ENCODE data around the gene ZBTB42.
"Not testable (repeated sequence)": the region's sequence is repeated elsewhere in the genome, so short reads cannot be mapped to it uniquely, and the experiment has no call there.

Gene ZBTB42

DNA sequence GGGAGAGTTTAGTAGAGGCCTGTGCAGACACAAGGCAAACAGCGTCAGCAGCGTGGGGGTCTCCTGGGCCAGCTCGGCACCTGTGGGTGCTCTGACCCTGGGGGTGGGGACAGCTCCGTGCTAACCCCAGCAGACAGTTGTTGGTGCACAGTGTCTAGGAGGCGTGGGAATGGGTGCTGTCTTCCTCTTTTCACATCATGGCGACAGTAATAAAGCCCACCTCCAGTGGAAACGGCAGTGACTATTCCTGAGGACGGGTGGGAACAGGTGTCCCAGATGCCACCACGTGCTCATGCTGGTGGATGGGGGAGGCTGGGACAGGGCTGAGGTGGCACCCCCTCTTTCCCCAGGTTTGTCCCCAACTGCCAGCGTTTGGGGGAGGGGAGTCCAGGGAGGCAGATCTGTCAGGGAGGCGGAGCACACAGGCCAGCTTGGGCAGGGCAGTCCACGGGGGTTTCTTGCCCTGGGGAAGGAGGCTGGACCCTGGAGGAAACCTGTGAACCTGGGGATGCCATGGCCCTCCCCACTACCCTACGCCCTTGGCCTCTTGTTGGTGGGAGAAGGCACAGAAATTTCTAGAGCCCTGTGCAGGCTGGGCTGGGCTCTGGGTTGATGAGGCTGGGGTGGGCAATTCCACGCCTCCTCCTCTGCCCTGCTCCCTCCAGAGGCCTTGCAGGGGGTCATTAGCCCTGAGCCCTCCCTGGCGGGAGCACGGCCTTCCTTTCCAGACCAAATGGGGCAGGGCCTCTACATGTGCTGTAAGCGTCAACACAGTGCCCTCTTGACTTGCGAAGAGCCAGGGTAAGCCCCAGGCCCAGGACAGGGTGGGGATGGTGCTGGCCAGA is 3.8 kb downstream of the ZBTB42 start:
- DNase-seq (ENCODE audit: extremely low spot score, insufficient read length, low read depth) (no peak), FAIRE-seq (no peak)

DNA sequence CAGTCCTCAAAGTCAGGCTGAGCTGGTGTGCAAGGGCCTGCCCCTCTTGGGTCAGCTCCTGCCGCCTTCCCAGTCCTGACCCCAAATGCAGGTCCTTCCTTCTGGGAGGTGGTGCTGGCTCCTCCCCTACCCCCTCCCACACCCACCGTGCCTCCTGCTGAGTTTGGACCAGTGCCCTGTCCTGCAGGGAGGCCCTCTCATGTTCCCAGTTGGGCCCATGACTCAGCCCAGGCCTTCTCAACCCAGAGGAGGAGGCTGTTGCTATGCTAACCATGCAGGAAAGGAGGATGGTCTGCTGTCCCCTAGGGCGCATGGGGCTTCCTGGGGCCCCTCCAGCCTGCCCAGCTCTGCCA is 4.4 kb downstream of the ZBTB42 start:
- FAIRE-seq: no peak
- no peak for DNase-seq (ENCODE audit: extremely low spot score, insufficient read length, low read depth)

DNA sequence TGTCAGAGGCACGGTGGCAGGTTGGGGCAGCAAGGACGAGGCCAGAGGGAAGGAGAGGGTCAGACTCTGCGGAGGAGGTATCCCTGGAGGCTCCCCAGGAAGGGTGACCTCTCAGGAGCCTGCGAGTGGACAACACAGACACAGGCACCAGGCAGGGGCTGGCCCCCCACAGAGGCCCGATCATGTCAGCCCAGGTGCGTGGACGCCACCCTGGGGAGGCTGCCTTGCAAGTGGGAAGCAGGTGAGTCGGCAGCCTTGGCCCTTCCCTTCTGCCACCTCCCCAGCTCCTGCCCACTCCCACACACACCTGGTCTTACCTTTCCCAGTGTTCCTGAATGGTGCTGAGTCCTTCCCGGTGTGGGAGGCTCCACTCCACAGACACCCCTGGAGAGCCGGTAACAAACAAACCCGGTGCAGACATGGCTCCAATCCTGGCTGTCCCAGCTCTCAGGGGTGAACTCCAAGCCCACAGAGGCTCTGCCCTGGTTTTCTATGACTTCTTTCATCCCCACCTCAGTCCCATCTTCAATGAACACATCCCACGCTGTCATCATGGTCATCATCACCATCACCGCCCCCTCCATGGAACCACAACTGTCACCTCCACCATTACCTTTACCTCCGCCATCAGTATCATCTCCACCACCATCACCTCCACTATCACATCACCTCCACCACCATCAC is 5.2 kb downstream of the ZBTB42 start:
- FAIRE-seq: no peak
- no peak for DNase-seq (ENCODE audit: extremely low spot score, insufficient read length, low read depth)

DNA sequence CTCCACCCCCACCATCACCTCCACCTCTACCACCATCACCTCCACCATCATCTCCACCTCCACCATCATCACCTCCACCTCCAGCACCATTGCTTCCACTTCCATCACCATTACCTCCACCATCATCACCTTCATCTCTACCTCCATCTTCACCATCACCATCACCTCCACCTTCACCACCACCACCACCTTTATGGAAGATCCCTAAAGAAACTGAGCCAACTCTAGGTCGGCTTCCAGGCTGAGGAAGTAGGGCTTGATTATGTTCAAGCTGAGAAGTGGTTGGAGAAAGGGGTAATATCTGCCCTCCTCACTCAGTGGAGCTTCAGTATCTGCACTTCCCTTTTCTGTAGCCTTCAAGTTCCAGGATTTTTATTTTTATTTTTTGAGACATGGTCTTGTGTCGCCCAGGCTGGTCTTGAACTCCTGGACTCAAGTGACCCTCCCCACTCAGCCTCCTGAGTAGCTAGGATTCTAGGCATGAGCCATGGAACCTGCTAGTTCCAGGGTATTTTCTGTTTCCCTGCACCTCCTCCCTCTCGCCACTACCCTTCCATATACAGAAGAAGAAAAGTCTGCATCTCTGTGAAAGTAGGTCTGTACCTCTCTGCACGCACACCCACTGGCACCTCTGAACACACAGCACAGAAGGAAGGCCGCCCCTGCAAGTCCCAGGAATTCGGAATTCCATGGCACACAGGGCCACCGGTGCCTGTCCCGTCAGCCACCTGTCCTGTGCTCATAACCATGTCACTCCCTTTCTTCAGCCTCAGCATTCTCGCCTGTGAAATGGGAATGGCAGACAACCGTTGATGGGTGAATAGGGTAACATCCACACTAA is 5.9 kb downstream of the ZBTB42 start:
- FAIRE-seq (no peak), DNase-seq (ENCODE audit: extremely low spot score, insufficient read length, low read depth) (no peak)

DNA sequence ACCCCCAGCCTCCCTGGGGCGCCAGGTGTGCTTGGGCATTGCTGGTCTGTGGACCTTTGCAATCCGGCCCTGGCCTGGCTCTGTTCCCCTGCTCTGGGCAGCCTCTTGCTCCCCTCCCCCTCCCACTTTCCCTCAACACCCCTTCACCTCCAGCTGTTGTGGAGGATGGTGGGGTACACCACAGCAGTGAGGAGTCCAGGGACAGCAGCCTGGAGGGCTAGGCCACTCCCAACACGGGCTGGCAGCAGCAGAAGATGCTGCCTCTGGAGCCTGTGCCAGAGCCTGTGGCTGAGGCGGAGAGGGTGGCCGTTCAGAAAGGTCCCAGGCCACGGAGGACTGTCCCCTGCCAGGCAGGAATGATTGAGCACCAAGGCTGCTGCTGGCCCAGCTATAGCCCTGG is 7.6 kb downstream of the ZBTB42 start:
- DNase-seq (ENCODE audit: extremely low spot score, insufficient read length, low read depth): no peak

DNA sequence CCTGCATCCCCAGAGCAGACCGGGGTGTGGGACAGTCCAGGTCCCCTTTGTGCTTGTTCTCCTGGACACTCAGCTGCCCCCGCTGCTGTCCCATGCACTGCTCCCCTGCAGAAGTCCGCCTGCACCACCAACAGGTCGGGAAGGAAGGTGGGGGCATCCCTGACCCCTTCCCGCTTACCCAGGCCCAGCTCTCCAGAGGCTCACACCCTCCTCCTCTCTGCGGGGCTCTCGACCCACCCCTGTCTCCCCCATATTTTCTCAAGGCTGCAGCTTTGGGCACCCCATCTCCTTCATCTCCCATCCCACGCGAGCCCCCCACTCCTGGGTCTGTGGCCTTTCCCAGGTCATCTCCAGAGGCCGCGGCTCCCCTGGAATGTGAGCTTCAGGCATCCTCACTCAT is 9.4 kb downstream of the ZBTB42 start:
- DNase-seq (ENCODE audit: extremely low spot score, insufficient read length, low read depth) (no peak), FAIRE-seq (no peak)

More for the DNA sequence above, 7.6 kb downstream of the ZBTB42 start:
- no peak for FAIRE-seq

DNA sequence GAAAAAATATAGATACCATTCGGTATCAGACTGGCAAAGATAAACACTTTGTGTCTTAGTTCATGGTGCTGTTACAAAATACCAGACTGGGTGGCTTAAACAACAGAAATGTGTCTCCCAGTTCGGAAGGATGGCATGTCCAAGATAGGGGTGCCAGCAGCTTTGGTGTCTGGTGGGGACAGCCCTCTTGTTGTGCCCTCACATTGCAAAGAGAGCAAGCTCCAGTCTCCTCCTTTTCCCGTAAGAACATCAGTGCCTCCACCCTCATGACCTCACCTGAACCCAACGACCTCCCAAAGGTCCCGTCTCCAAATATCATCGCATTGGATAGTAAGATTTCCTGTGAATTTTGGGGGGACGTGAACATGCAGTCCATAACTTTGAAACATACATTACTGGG is 12.4 kb downstream of the ZBTB42 start:
- no peak for DNase-seq (ENCODE audit: extremely low spot score, insufficient read length, low read depth)
- FAIRE-seq: no peak

DNA sequence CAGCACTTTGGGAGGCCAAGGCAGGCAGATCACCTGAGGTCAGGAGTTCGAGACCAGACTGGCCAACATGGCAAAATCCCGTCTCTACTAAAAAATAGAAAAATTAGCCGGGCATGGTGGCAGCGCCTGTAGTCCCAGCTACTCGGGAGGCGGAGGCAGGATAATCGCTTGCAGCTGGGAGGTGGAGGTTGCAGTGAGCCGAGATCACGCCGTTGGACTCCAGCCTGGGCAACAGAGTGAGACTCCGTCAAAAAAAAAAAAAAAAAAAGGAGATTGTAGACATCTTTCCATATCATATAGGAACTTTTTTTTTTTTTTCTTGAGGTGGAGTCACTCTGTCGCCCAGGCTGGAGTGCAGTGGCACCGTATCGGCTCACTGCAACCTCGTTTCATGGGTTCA is 13.8 kb downstream of the ZBTB42 start:
- FAIRE-seq; DNase-seq (ENCODE audit: extremely low spot score, insufficient read length, low read depth): not testable (repeated sequence)

DNA sequence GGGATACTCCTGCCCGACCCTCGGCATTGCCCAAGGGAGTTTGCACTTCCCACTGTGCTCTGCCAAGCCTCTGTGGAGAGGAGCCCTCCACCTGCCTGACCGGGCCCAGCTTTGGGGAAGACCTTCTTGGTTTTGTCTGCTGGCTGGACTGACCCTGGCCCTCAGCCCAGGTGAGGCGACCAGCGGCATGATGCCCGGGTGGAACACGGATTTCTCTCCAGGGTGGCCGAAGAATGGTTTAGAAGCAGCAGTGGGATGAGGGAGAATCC is 15.6 kb downstream of the ZBTB42 start:
- FAIRE-seq (no peak), DNase-seq (ENCODE audit: extremely low spot score, insufficient read length, low read depth) (no peak)

DNA sequence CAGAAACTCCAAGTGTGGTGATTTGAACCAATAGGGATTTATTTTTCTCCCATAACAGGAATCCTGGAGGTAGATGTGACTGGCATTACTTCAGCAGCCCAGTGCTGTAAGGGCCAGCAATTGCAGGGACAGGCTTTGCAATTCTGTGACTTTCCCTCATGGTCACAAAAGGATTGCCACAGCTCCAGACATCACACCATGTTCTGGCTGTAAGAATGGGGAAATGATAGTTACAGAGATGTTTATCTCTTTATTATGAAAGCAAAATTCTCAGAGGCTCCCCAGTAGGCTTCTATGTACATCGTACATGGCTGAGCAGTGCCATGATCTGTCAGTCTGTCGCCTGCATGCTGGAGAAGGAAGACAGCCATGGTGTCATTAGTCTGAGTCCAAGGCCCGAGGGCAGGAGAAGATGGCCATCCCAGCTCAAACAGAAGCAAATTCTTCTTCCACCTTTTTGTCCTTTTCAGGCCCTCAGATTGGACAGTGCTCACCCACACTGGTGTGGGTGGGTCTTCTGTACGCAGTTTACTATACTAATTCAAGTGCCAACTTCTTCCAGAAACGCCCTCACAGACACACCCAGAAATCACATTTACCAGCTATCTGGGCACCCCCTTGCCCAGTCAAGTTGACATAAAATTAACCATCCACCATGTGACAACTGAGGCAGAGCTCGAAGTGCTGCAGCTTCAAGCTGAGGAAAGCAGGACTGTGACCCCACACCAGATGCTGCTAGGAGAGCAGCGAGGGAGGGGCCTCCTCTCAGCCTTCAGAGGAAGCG is 17.2 kb downstream of the ZBTB42 start:
- DNase-seq (ENCODE audit: extremely low spot score, insufficient read length, low read depth): no peak
- FAIRE-seq: no peak

DNA sequence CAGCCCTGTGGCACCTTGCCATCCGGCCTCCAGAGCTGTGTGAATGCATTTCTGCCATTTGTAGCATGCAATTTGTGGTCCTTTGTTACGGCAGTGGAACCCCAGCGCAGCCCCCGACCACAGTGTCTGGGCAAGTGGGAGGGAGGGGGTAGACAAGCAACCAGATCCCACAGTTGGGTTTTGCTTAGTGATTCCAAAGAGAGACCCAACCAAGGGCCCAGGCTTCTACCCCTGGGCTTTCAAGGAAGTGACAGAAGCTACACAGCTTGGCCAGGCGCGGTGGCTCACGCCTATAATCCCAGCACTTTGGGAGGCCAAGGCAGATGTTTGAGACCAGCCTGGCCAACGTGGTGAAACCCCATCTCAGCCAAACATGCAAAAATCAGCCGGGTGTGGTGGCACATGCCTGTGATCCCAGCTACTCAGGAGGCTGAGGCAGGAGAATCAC is 17.8 kb downstream of the ZBTB42 start:
- DNase-seq (ENCODE audit: extremely low spot score, insufficient read length, low read depth) (no peak), FAIRE-seq (no peak)

DNA sequence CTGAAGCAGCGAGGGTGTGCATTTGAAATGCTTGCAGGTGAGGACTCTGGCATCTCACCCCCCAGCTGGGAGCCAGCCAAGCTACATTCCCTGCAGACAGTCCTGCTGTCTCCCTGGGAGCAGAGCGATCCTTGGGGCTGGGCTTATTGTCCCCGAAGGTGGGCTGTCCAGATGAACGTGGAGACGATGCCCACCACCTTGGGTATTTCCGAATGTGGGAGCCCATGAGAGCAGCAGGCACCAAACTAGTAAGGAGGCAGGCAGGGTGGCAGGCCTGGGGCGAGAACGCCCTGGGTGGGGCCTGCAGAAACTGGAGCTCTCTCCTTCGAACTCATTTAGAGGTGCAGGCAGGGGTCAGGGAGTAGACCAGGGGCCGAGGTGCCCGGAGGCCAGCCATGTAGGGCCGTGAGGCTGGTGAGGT is 18.5 kb downstream of the ZBTB42 start:
- FAIRE-seq: no peak

DNA sequence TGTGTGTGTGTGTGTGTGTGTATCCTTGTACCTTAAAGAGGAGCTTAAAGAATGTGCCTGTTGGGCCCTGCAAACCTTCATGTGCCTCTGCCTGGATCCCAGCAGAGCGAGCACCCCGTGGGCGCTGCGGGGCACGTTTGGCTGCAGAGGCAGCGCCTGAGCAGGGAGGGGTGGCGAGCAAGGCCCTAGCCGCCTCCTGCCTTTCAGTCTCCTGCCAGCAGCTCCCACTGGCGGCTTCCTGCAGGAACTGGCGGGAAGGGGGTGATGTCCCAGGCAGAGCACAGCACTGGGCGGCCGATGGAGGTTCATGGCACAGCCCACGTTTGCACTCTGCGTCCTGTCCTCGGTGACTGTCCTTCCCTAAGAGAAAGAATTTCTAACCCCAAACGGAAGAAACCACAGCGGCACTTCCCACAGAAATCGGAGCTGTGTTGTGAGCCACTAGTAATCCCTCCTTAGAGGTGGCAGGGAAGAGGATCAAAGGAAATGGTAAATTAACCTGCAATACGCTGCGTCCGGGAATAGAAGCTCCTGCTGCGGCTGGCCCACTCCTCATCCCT is 19.8 kb downstream of the ZBTB42 start:
- no peak for FAIRE-seq
- DNase-seq (ENCODE audit: extremely low spot score, insufficient read length, low read depth): no peak

More for the DNA sequence above, 18.5 kb downstream of the ZBTB42 start:
- DNase-seq (ENCODE audit: extremely low spot score, insufficient read length, low read depth): no peak

DNA sequence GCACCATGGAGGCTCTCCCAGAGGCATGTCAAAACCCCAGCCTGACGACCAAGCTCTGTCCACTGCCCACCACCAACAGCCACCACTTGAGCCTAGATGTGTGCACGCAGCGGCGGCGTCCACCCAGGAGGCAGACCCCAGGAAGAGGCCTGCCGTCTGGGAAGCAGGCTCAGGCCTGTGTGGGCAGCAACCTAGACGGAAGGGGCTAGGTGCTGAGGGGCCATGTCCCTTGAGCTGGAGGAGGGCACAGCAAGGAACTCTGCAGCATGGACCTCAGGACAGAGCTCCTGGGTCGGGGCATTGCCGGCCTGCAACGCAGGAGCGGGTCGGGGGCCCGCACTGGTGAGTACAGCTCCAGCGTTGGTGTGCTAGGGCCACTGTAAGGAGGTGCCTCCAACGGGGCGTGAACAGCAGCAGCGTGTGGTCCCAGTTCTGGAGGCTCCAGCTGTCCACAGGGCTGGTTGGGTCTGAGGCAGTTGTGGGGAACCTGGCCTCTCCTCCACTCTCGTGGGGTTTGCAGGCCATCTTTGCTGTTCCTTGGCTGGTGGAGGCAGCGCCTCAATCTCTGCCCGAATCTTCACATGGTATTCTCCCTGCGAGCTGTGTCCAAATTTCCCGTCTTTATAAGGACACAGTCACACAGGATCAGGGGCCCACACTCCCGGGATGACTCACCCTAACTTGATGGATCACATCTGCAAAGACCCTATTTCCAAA is 20.5 kb downstream of the ZBTB42 start:
- FAIRE-seq (no peak), DNase-seq (ENCODE audit: extremely low spot score, insufficient read length, low read depth) (no peak)

DNA sequence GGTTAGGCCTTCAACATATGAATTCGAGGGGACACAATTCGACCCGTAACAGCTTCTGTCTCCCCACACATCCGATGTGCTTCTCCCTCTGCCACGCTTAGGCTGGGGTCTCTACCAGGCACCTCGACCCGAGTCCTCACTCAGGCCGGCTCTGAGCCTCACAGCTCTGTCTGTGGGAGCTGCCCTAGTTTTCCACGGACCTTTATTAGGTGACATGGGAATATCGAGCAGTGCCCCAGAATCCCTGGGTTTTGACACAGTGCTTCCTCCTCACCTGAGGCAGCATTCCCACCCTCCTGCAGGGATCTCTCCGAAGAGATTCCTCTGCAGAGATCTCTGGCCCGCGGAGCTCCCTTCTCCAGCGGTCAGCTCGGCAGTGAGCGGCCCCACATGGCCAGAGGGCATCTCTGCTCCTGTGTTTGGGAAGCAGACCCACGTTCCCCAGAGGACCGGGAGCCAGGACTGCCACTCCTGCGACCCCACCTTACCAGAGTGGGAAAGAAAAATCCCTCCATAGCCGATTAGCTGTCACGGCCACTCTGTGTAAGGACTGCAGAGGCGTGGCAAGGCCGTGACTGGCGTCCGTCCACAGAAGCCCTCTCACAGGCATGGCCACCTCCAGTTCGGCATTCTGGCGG is 21.2 kb downstream of the ZBTB42 start:
- DNase-seq (ENCODE audit: extremely low spot score, insufficient read length, low read depth): no peak
- FAIRE-seq: no peak

DNA sequence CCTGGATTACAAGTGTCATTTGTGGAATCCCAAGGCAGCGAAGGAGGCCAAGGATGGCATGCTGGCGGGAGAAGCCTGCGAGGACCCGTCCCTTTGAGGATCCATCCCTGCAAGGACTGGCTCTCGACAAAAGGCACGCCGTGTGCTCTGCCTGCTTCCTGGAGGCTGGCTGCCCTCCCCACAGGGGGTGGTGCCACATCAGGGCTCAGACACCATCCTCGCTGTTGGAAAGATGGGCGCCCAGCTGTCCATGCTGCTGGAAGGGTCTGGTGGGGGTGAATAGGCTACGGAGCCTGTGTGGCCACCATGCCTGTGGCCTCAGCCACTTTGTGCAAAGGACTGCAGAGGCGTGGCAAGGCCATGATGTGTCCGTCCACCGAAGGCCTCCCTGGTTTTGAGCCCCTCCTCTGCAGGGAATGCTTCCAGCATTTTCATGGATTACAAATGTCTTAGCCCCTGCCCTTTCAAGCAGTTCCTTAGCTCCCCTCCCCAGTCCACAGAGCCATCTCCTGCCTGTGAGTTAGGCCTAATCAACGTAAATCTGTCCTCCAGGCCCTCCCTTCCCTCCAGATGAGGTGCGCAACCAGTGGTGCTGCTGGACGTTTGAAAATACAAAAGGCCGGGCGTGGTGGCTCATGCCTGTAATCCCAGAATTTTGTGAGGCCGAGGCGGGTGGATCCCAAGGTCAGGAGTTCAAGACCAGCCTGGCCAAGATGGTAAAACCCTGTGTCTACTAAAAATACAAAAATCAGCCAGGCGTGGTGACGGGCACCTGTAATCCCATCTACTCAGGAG is 22.1 kb downstream of the ZBTB42 start:
- DNase-seq (ENCODE audit: extremely low spot score, insufficient read length, low read depth): no peak
- no peak for FAIRE-seq

DNA sequence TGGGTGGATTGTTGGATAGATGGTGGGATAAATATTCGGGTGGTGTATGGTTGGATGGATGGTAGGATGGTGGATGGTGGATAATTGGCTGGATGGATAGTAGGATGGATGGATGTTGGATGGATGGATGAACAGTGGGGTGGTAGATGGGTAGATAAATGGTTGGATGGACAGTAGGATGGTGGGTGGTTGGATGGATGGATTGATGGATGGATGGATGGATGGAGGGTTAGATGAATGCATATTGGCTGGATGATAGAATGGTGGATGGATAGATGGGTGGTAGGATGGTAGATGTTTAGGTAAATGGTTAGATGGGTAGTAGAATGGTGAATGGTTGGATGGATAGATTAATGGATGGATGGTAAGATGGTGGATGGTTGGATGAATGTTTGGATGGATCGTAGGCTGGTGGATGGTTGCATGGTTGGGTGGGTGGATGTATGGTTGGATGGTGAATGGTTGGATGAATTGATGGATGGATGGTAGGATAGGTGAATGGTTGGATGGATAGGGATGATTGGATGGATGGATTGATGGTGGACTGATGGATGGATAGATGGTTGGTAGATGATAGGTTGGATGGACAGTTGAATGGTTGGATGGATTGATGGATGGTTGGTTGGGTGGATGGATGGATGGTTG is 23.6 kb downstream of the ZBTB42 start:
- no peak for DNase-seq (ENCODE audit: extremely low spot score, insufficient read length, low read depth)
- FAIRE-seq: no peak

Data from GM18507 (cell line).